ENCODE data around the gene PLXNA4.

Gene PLXNA4

GRCh38 chr7:132388688-132389087 lies 187.6 kb downstream of the PLXNA4 start:
- DNase-seq (ENCODE audit: low read depth) = no peak
- TF ChIP-seq CTCF (IDR thresholded peaks at IDR 0.05; ENCODE audit: low read depth, low read length) (no peak), POLR2A (IDR thresholded peaks at IDR 0.05; ENCODE audit: extremely low read depth, insufficient read length) (no peak), MYC (IDR thresholded peaks at IDR 0.05; ENCODE audit: low read depth, low read length) (no peak)
- TF ChIP-seq, protein P1, sequence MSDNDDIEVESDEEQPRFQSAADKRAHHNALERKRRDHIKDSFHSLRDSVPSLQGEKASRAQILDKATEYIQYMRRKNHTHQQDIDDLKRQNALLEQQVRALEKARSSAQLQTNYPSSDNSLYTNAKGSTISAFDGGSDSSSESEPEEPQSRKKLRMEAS (IDR thresholded peaks at IDR 0.05; ENCODE audit: low read depth, low read length) = no peak
- H3K4me3 ChIP-seq (ENCODE audit: low read depth, low read length) = no peak overlapping the region

GRCh38 chr7:132387596-132387995 lies 188.7 kb downstream of the PLXNA4 start:
- TF ChIP-seq, protein P1 (IDR thresholded peaks at IDR 0.05; ENCODE audit: low read depth, low read length) = no peak
- TF ChIP-seq CTCF (IDR thresholded peaks at IDR 0.05; ENCODE audit: low read depth, low read length) (no peak), POLR2A (IDR thresholded peaks at IDR 0.05; ENCODE audit: extremely low read depth, insufficient read length) (no peak), MYC (IDR thresholded peaks at IDR 0.05; ENCODE audit: low read depth, low read length) (no peak)
- no peak overlapping the region for H3K4me3 ChIP-seq (ENCODE audit: low read depth, low read length)
- DNase-seq (ENCODE audit: low read depth) = no peak

- no peak for TF ChIP-seq POLR2A (IDR thresholded peaks at IDR 0.05; ENCODE audit: extremely low read depth, insufficient read length)
- TF ChIP-seq CTCF (IDR thresholded peaks at IDR 0.05; ENCODE audit: low read depth, low read length) = no peak
- no peak for TF ChIP-seq MYC (IDR thresholded peaks at IDR 0.05; ENCODE audit: low read depth, low read length)
- no peak for DNase-seq (ENCODE audit: low read depth)
- no peak overlapping the region for H3K4me3 ChIP-seq (ENCODE audit: low read depth, low read length)
Measured at GRCh38 chr7:132386201-132386681, 190.0 kb downstream of the PLXNA4 start.

DNA sequence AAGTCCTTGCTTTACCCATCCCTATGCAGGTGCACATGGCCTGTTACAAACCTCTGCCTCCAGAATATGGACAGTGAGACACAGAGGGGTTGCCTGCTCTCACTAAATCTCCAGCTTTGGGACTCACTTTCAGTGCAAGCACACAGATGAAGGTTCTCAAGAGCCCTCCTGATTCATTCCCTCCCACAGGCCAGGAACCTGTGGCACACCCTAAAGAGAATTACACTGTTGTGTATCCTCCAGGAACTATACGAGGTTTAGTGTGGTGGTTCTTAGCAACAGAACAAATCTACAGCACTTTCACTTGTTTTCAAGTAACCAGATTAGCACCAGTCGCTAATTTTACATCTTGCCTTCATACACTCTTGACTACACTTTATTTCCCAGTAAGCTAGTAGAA lies 192.3 kb downstream of the PLXNA4 start:
- no peak overlapping the region for H3K4me3 ChIP-seq (ENCODE audit: low read depth, low read length)
- TF ChIP-seq CTCF (IDR thresholded peaks at IDR 0.05; ENCODE audit: low read depth, low read length) (no peak), POLR2A (IDR thresholded peaks at IDR 0.05; ENCODE audit: extremely low read depth, insufficient read length) (no peak)
- TF ChIP-seq, protein P1 (IDR thresholded peaks at IDR 0.05; ENCODE audit: low read depth, low read length) = no peak
- DNase-seq (ENCODE audit: low read depth) = no peak

DNA sequence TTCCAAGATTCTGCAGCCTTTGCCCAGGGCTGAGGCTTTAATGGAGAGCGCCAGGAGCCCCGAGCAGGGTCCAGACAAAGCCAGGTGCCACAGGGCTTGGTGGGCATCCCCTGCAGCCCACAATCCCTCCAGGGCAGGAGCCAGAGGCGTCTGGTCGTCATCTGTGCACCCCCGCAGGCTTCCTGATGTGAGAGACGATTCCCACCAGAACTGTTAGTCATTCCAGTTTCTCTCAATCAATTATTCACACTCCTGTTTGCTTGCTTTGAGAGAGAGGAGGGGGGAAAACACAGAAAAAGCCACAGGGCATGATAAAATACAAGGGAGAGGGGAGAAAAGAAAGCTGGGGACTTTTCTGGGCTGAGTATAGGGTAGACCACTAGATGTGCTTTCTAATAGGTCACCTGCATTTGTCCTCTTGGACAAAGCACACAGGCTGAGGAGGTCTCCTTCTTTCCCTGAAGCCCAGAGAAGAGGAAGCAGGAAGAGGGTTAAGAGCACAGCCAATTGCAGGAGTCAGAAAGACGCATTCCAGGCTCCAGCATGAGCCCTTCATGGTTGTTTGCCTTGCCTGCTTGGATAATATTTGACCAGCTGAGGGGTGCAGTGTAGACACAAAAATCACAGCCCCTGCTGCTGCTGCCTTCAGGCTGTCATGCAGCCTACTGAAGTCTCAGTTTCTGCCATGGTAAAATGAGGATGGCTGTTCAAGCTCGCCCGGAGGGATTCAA lies 194.4 kb downstream of the PLXNA4 start:
- no peak for DNase-seq (ENCODE audit: low read depth)
- no peak overlapping the region for H3K4me3 ChIP-seq (ENCODE audit: low read depth, low read length)
- no peak for TF ChIP-seq POLR2A (IDR thresholded peaks at IDR 0.05; ENCODE audit: extremely low read depth, insufficient read length)

GRCh38 chr7:132380059-132380458 lies 196.2 kb downstream of the PLXNA4 start:
- H3K4me3 ChIP-seq (ENCODE audit: low read depth, low read length) = no peak overlapping the region
- DNase-seq (ENCODE audit: low read depth) = no peak
- TF ChIP-seq, protein P1 (IDR thresholded peaks at IDR 0.05; ENCODE audit: low read depth, low read length) = no peak
- TF ChIP-seq POLR2A (IDR thresholded peaks at IDR 0.05; ENCODE audit: extremely low read depth, insufficient read length) (no peak), CTCF (IDR thresholded peaks at IDR 0.05; ENCODE audit: low read depth, low read length) (no peak), MYC (IDR thresholded peaks at IDR 0.05; ENCODE audit: low read depth, low read length) (no peak)
